Measurements from ENCODE around the gene ASH1L. TPM values are rescaled to one million over a fixed set of nuclear protein-coding genes. Genes with fewer than 3 reads are reported as not detected.
"Not testable (repeated sequence)": the region's sequence is repeated elsewhere in the genome, so short reads cannot be mapped to it uniquely, and the experiment has no call there.

ASH1L gene
- total RNA-seq, 3 donors from 2014 or later: 83.2 to 103 (median 85.6) TPM

GRCh38 chr1:155504207-155504606, 58.4 kb downstream of the ASH1L start:
- H3K36me3 ChIP-seq: no peaks in the 10 kb centered on the region
- H3K27ac ChIP-seq: no peak overlapping the region
- H3K27me3 ChIP-seq: no peaks in the 10 kb centered on the region
- intact Hi-C loops (cut with DNase I; ENCODE audit: low total_unique reads): no loop called here
- no peaks in the 10 kb centered on the region for H3K9me3 ChIP-seq
- no peak overlapping the region for H3K4me3 ChIP-seq
- no peaks in the 10 kb centered on the region for H3K4me1 ChIP-seq
- TF ChIP-seq, protein P1, sequence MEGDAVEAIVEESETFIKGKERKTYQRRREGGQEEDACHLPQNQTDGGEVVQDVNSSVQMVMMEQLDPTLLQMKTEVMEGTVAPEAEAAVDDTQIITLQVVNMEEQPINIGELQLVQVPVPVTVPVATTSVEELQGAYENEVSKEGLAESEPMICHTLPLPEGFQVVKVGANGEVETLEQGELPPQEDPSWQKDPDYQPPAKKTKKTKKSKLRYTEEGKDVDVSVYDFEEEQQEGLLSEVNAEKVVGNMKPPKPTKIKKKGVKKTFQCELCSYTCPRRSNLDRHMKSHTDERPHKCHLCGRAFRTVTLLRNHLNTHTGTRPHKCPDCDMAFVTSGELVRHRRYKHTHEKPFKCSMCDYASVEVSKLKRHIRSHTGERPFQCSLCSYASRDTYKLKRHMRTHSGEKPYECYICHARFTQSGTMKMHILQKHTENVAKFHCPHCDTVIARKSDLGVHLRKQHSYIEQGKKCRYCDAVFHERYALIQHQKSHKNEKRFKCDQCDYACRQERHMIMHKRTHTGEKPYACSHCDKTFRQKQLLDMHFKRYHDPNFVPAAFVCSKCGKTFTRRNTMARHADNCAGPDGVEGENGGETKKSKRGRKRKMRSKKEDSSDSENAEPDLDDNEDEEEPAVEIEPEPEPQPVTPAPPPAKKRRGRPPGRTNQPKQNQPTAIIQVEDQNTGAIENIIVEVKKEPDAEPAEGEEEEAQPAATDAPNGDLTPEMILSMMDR (IDR thresholded peaks at IDR 0.05): peak in 2 of 3 donors; percentile 20 to 36
- TF ChIP-seq POLR2AphosphoS5 (IDR thresholded peaks at IDR 0.05) (no peak), POLR2A (IDR thresholded peaks at IDR 0.05) (no peak)
- DNase-seq (ENCODE audit: low spot score in 2 of 2): no peak

DNA sequence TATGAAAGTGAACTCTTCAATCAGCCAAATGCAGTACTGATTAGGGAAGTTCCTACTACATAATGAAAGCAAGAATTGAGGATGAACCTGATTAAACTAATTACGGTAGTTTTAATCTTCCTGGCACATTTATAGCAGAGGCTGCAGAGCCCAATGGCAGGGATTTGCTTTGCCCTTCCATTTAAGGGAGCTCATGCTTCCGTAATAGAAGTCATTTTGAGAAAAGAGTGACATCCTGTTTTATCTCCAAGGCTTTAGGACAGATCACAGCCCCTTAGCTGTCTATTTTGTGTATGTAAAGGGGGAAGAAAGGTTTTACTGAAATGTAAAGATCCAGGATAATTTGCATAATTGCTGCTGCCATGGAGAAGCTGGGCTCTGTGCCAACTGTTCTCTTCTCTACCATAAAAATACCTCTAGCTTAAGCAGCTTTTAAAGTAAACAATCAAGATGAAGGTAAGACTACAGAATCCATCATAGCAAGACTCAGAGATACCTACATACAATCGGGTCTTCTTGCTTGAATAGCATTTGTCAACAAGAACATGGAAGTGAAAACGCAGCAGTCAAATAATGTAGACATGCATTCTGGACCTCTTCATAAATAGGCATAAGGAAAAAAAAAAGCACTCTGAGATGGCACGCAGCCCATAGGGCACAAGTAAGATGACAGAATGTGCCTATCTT, 62.5 kb downstream of the ASH1L start:
- no peak for TF ChIP-seq POLR2A (IDR thresholded peaks at IDR 0.05)
- TF ChIP-seq, protein P1 (IDR thresholded peaks at IDR 0.05): no peak
- TF ChIP-seq POLR2AphosphoS5 (IDR thresholded peaks at IDR 0.05): no peak
- no peak for DNase-seq (ENCODE audit: low spot score in 2 of 2)
- Histone ChIP-seq H3K4me1 (no peaks in the 10 kb centered on the region), H3K4me3 (no peak overlapping the region), H3K27ac (no peak overlapping the region), H3K9me3 (no peaks in the 10 kb centered on the region), H3K36me3 (no peaks in the 10 kb centered on the region), H3K27me3 (no peaks in the 10 kb centered on the region)
- intact Hi-C loops (cut with DNase I; ENCODE audit: low total_unique reads): no loop called here

DNA sequence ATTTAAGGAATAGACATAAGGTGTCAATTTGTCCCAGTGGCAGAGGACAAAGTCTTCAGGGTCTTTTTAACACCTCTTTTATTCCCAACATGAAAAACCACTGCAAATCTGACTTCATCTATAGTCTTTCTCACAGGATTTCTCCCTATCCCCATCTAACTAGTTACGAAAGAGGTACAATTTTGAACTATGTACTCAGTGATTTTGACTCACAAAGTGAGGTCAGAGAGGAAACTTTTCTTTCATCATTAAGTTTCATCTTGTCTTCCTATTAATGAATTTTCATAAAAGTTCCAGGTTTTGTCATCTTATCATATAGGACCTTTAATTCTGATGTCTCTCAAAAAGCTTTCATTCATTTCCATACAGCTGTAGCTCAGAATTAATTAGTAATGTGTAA, 63.3 kb downstream of the ASH1L start:
- Histone ChIP-seq H3K27ac (no peak overlapping the region), H3K4me1 (no peaks in the 10 kb centered on the region), H3K9me3 (no peaks in the 10 kb centered on the region), H3K4me3 (no peak overlapping the region), H3K36me3 (no peaks in the 10 kb centered on the region), H3K27me3 (no peaks in the 10 kb centered on the region)
- DNase-seq (ENCODE audit: low spot score in 2 of 2): no peak
- intact Hi-C loops (cut with DNase I; ENCODE audit: low total_unique reads): no loop called here
- TF ChIP-seq POLR2AphosphoS5 (IDR thresholded peaks at IDR 0.05) (no peak), POLR2A (IDR thresholded peaks at IDR 0.05) (no peak)
- TF ChIP-seq, protein P1 (IDR thresholded peaks at IDR 0.05): no peak

- H3K27me3 ChIP-seq; H3K4me1 ChIP-seq; H3K36me3 ChIP-seq; H3K27ac ChIP-seq; intact Hi-C loops (cut with DNase I; ENCODE audit: low total_unique reads); H3K9me3 ChIP-seq; H3K4me3 ChIP-seq; DNase-seq (ENCODE audit: low spot score in 2 of 2): not testable (repeated sequence)
These were observed 69.0 kb downstream of the ASH1L start for GRCh38 chr1:155493595-155493994.

DNA sequence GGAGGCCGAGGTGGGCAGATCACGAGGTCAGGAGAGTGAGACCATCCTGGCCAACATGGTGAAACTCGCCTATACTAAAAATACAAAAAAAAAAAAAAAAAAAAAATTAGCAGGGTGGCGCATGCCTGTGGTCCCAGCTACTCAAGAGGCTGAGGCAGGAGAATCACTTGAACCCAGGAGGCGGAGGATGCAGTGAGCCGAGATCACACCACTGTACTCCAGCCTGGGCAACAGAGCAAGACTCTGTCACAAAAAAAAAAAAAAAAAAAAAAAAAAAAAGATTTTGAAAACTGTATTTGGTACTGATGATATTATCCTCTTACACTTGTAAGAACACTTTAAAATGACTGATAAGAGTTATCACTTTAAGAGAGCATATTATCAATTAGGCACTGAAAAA, 74.2 kb downstream of the ASH1L start:
- H3K4me1 ChIP-seq; H3K36me3 ChIP-seq; DNase-seq (ENCODE audit: low spot score in 2 of 2); intact Hi-C loops (cut with DNase I; ENCODE audit: low total_unique reads); H3K27ac ChIP-seq; H3K4me3 ChIP-seq; H3K9me3 ChIP-seq; H3K27me3 ChIP-seq: not testable (repeated sequence)

- Histone ChIP-seq H3K27ac (no peak overlapping the region), H3K27me3 (no peaks in the 10 kb centered on the region), H3K9me3 (no peaks in the 10 kb centered on the region), H3K36me3 (no peaks in the 10 kb centered on the region), H3K4me3 (no peak overlapping the region), H3K4me1 (no peaks in the 10 kb centered on the region)
- intact Hi-C loops (cut with DNase I; ENCODE audit: low total_unique reads): no loop called here
- no peak for DNase-seq (ENCODE audit: low spot score in 2 of 2)
- TF ChIP-seq, protein P1 (IDR thresholded peaks at IDR 0.05): no peak
- no peak for TF ChIP-seq POLR2AphosphoS5 (IDR thresholded peaks at IDR 0.05)
- TF ChIP-seq POLR2A (IDR thresholded peaks at IDR 0.05): no peak
These were observed 75.1 kb downstream of the ASH1L start for GRCh38 chr1:155487541-155487940.

- H3K27ac ChIP-seq; intact Hi-C loops (cut with DNase I; ENCODE audit: low total_unique reads); H3K9me3 ChIP-seq; H3K4me3 ChIP-seq; H3K4me1 ChIP-seq; DNase-seq (ENCODE audit: low spot score in 2 of 2); H3K36me3 ChIP-seq; H3K27me3 ChIP-seq: not testable (repeated sequence)
These were observed 75.7 kb downstream of the ASH1L start for GRCh38 chr1:155486952-155487351.

All from breast epithelium (tissue), 4 donors.